ENCODE measurements around the gene HABP4.

- TF ChIP-seq CTCF (conservative IDR thresholded peaks at IDR 0.05 in 1 of 2, IDR thresholded peaks at IDR 0.05 in 1 of 2; ENCODE audit: extremely low read depth in 1 of 2, insufficient read depth in 1 of 2, low read depth in 1 of 2, low read length in 2 of 2) (no peak), EZH2 (IDR thresholded peaks at IDR 0.05; ENCODE audit: borderline replicate concordance, low read length) (no peak)
These were observed 65.9 kb downstream of the HABP4 start for GRCh38 chr9:96515621-96516470.

Data from mammary epithelial cell (primary cell).